HepG2 (cell line): ENCODE data around the gene SPRED2. TPM values are rescaled to one million over a fixed set of nuclear protein-coding genes. Genes with fewer than 3 reads are reported as not detected.
A peak's percentile ranks its signal among the peaks of the same experiment; 100 is the strongest.

Experiments
- CEBPB ChIP-seq: IDR thresholded peaks from 2 replicates; pipeline ENCODE4 v1.6.1; 2011; ENCODE audit warnings: low read depth, low read length, improper control_type of control experiment, borderline replicate concordance
- FOSL1 ChIP-seq: sonication (generic); formaldehyde crosslinking; IDR thresholded peaks from 2 replicates; pipeline ENCODE4 v1.9.0; 2021; ENCODE audit warnings: missing genetic modification reagents, borderline replicate concordance
- FOXM1 ChIP-seq: sonication (generic); formaldehyde crosslinking; IDR thresholded peaks from 2 replicates; pipeline ENCODE4 v1.5.0; 2020; ENCODE audit warnings: missing genetic modification reagents
- HBP1 ChIP-seq: IDR thresholded peaks from 2 replicates; pipeline ENCODE4 v1.6.1; 2016; ENCODE audit warnings: low read depth, control low read depth
- HMGA1 ChIP-seq: sonication (generic); formaldehyde crosslinking; conservative IDR thresholded peaks from 2 replicates; pipeline ENCODE4 v1.4.0; 2020; ENCODE audit warnings: missing genetic modification reagents
- IKZF1 ChIP-seq: fragments of 450-650 bp; IDR thresholded peaks from 2 replicates; pipeline ENCODE4 v1.7.1; 2016
- IKZF5 ChIP-seq: IDR thresholded peaks from 2 replicates; pipeline ENCODE4 v1.6.1; 2018; ENCODE audit warnings: missing genetic modification reagents, mild to moderate bottlenecking, missing compliant biosample characterization
- NFAT5 ChIP-seq: sonication (generic); formaldehyde crosslinking; IDR thresholded peaks from 2 replicates; pipeline ENCODE4 v1.4.0; 2020; ENCODE audit warnings: missing genetic modification reagents
- U2AF1 ChIP-seq: fragments of 200-400 bp; formaldehyde crosslinking; optimal IDR thresholded peaks from 2 replicates; pipeline ENCODE3; 2017; ENCODE audit warnings: mild to moderate bottlenecking, low read depth, low read length
- USF2 ChIP-seq, 2 experiments: sonication (generic) in 1 of 2; formaldehyde crosslinking in 1 of 2; IDR thresholded peaks; 2 replicates each; pipeline versions ENCODE4 v1.5.1 to v1.6.1; 2011 to 2020; ENCODE audit warnings: borderline replicate concordance in 1 of 2, low read depth in 1 of 2, low read length in 1 of 2, mild to moderate bottlenecking in 1 of 2, missing genetic modification reagents in 1 of 2, moderate library complexity in 1 of 2
- ZEB1 ChIP-seq: IDR thresholded peaks from 2 replicates; pipeline ENCODE4 v1.6.1; 2012; ENCODE audit warnings: mild to moderate bottlenecking, low read depth, inconsistent platforms; ENCODE audit not compliant: insufficient replicate concordance
- ZMYM2 ChIP-seq: sonication (generic); formaldehyde crosslinking; IDR thresholded peaks from 2 replicates; pipeline ENCODE4 v1.8.0; 2022; ENCODE audit warnings: mild to moderate bottlenecking, missing genetic modification reagents
- ZMYM3 ChIP-seq: sonication (generic); formaldehyde crosslinking; IDR thresholded peaks from 2 replicates; pipeline ENCODE4 v1.5.1; 2020; ENCODE audit warnings: mild to moderate bottlenecking, missing genetic modification reagents
- ZNF253 ChIP-seq: sonication (generic); formaldehyde crosslinking; IDR thresholded peaks from 2 replicates; pipeline ENCODE4 v1.8.0; 2022; ENCODE audit warnings: mild to moderate bottlenecking, missing genetic modification reagents, borderline replicate concordance
- ZNF274 ChIP-seq: sonication (generic); formaldehyde crosslinking; IDR thresholded peaks from 2 replicates; pipeline ENCODE4 v1.5.1; 2020; ENCODE audit warnings: mild to moderate bottlenecking, missing genetic modification reagents
- ZNF788 ChIP-seq: sonication (generic); formaldehyde crosslinking; IDR thresholded peaks from 2 replicates; pipeline ENCODE4 v1.5.0; 2020; ENCODE audit warnings: mild to moderate bottlenecking, missing genetic modification reagents, borderline replicate concordance
- polyA plus RNA-seq, 8 experiments: library from polyadenylated mRNA; depleted of rRNA in 3 of 8; stranded (reverse) in 7 of 8; unstranded in 1 of 8; fragments of >200 nt; fragmentation: Illumina TruSeq in 4 of 8; extraction: Trizol in 4 of 8; gene quantifications; 2 replicates each; pipeline versions ENCODE4 v1.2.1 to v1.2.3, GENCODE V29; 2011 to 2016; ENCODE audit warnings: low read depth in 4 of 8, missing spikeins in 1 of 8, mixed read lengths in 1 of 8; ENCODE audit not compliant: insufficient read depth in 1 of 8
- total RNA-seq, 5 experiments: library from RNA; depleted of rRNA; stranded (reverse); fragments of >200 nt; fragmentation: Illumina TruSeq; extraction: Trizol; gene quantifications; 2 replicates each; pipeline ENCODE4 v1.2.3, GENCODE V29; 2016; ENCODE audit warnings: low read depth in 1 of 5

SPRED2 gene
- total and polyA plus RNA-seq, 2 of the 13 experiments (the other 11 are each of a cell fraction or from before 2014, with no cell fraction given): 13.0 to 37.0 TPM

- no peak for TF ChIP-seq NFAT5 (CRISPR knock-in tag)
- no peak; the same call in 1 of the 2 replicates for TF ChIP-seq ZNF788 (CRISPR knock-in tag)
- TF ChIP-seq IKZF1: no peak
- TF ChIP-seq FOSL1 (CRISPR knock-in tag): no peak
- TF ChIP-seq HMGA1 (CRISPR knock-in tag): no peak
- TF ChIP-seq HBP1 (CRISPR knock-in tag): peak; percentile 64; the same call in 1 of the 2 replicates
- no peak for TF ChIP-seq ZMYM2 (CRISPR knock-in tag)
- no peak for TF ChIP-seq USF2 (IDR thresholded peaks at IDR 0.05; ENCODE audit: low read depth, low read length)
- TF ChIP-seq USF2 (CRISPR knock-in tag; IDR thresholded peaks at IDR 0.05; ENCODE audit: borderline replicate concordance): no peak
- no peak for TF ChIP-seq ZEB1
- peak; percentile 26; the same call in 1 of the 2 replicates for TF ChIP-seq ZNF274 (CRISPR knock-in tag)
- TF ChIP-seq FOXM1 (CRISPR knock-in tag): no peak
- TF ChIP-seq U2AF1: no peak
- TF ChIP-seq ZMYM3: peak; percentile 73; the same call in 1 of the 2 replicates
- 0 out of 2 replicates have a peak, but pooled peaks have one; percentile 31 for TF ChIP-seq IKZF5
- no peak for TF ChIP-seq ZNF253 (CRISPR knock-in tag)
- TF ChIP-seq CEBPB: peak; percentile 60; the same call in 1 of the 2 replicates
These were observed 61.9 kb downstream of the SPRED2 start (continued) for GRCh38 chr2:65370387-65371073.
